NCI-H1048 (cell line): ENCODE data around the gene VSIG10L2.

ENCODE experiments used
- DNase-seq: peaks from one replicate; lab custom pipeline; 2025; lab: John Stamatoyannopoulos, UW

The VSIG10L2 gene

GRCh38 chr11:125929445-125930075 lies 16.3 kb upstream of the VSIG10L2 start:
- DNase-seq: no peak

- DNase-seq: no peak
Measured at GRCh38 chr11:125930076-125930450, 15.8 kb upstream of the VSIG10L2 start.

DNA sequence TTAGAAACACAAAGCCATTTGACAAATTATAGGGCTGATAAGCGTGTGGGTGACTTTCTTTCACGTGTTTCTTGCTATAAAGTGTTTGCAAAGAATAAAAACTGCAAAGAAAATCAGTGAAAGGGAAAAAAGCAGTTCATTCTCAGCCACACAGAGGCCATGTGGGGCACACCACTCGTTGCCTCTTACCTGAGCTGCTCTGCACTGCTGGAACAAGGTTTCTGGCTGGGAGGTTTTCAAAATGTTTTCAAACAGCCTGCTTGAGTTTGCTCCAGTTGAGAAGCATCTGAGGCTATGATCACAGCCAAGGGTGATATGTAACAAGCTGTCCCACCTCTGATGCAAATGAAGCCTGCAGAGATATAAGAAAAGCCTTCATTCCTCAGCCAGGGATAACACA lies 14.7 kb upstream of the VSIG10L2 start:
- no peak for DNase-seq

DNA sequence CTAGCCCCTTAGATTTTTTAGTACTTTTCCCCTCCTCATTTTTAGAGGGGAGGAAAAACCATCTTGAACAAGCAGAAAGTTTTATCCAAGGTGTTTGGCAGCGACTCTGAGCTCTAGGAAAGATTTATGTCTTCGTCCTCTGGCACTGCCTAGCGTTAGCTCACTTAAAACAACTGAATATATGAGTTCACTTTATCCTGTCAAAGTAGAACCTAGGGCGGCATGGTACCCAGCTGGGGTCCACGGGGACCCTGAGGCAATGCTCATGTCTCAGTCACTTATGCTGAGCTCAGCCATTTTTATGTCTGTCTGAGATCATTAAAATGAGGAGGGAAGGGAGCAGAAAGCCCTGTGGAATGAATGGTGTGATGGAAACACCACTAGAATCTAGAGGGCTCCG lies 14.2 kb upstream of the VSIG10L2 start:
- no peak for DNase-seq

DNA sequence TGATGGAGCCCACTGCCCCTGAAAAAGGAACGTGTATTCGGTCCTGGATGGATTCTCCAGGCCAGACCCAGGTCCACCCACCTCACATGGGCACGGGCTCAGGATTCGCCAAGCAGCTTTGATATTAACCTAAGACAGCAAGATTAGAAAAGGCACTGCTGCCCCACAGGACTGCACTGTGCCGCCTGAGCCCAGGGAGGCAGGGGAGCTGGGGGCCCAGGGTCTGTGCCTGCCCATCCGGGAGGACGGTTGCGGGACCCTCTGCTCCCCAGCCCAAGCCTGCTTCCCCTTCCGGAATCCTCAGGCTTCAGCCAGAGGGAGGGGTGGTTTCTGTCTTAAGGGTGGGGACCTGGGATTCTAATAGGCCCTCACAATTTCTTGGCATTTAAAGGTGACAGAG lies 13.5 kb upstream of the VSIG10L2 start:
- no peak for DNase-seq

DNA sequence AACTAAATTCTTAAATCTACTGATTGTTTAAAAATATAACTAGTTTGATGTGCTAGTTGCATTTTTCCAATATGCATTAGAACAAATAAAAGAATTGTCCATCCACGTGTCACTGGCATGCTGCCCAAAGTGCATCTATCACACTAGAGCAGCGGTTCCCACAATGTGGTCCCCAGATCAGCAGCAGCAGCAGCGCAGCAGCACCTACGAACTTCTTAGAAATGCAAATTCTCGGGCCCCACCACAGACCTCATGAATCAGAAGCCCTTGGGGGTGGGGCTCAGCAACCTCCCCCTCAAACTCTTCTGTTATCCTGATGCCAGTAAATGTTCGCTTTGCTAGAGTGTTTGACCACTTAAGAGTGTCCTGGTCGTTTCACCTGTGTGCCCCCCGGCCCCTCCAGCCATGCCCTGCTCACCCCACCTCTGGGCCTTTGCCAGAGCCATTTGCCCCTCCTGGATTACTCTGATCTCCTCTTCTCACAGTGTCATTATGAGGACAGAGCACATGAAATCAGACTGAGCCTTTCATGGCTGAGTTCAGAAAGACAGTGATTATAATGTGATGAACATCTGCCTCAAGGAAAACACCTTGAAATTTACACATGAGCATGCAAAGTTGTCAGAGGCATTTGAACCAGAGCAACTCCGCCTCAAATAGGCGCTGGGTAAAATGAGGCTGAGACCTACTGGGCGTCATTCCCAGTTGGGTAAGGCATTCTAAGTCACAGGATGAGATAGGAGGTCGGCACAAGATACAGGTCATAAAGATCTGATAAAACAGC lies 12.6 kb upstream of the VSIG10L2 start:
- no peak for DNase-seq

- no peak for DNase-seq
Measured at GRCh38 chr11:125934473-125934872, 11.4 kb upstream of the VSIG10L2 start.

DNA sequence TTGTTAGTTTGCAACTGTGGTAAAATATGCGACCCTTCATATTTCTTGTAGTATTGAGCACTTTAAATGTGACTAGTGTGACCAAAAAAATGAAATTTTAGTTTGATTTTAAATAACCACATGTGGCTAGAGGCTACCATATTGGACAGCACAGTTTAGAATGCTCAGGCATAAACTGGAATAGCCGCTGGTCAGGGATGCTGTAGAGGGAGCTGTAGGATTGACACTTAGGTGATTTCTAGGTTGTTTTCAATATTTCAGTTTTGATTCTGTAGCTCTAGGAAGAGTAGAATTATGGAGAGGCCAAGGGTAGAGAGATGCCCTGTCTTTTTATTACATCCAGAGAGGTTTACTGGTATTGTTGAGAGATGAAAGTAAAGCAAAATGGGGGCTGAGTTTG lies 10.8 kb upstream of the VSIG10L2 start:
- DNase-seq: no peak

- DNase-seq: no peak
Measured at GRCh38 chr11:125935618-125936199, 10.1 kb upstream of the VSIG10L2 start.

DNA sequence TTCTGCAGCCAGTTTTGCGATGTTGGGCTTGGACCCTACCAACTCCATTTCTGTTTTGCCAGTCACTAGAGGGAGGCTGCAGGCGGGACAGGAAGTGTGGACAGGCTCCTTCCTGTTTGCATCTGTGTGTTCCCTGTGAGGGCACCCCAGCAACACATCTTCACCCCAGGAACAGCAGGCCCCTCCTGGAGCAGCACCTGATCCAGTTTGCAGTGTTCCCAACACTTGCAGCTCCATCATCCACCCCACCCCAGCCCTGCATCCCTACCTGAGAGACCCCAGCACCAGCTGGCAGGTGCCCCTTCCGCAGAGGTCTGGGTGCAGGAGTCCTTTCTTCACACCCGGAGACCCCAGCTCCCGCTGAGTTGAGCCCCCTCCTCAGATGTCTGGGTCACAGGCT lies 7.4 kb upstream of the VSIG10L2 start:
- no peak for DNase-seq

GRCh38 chr11:125939081-125939521 lies 6.7 kb upstream of the VSIG10L2 start:
- DNase-seq: no peak

DNA sequence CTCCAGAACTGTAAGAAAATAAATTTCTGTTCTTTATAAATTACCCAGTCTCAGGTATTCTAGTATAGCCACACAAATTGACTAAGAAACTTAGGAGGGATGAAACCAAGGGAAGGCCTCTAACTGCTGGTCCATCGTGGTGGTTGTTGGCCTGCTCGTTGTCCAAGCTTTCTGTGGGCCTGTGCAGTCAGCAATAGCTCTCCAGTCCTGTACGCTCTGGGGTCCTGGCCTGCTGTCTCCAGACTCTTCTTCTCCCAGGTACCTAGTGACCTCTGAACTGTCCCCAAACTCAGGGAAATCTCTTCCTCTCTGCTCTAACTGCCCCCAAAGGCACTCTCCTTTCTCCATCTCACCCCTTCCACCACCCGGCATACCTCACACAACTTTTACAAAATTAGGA lies 5.7 kb upstream of the VSIG10L2 start:
- DNase-seq: no peak

GRCh38 chr11:125941267-125941618 lies 4.6 kb upstream of the VSIG10L2 start:
- DNase-seq: no peak

DNA sequence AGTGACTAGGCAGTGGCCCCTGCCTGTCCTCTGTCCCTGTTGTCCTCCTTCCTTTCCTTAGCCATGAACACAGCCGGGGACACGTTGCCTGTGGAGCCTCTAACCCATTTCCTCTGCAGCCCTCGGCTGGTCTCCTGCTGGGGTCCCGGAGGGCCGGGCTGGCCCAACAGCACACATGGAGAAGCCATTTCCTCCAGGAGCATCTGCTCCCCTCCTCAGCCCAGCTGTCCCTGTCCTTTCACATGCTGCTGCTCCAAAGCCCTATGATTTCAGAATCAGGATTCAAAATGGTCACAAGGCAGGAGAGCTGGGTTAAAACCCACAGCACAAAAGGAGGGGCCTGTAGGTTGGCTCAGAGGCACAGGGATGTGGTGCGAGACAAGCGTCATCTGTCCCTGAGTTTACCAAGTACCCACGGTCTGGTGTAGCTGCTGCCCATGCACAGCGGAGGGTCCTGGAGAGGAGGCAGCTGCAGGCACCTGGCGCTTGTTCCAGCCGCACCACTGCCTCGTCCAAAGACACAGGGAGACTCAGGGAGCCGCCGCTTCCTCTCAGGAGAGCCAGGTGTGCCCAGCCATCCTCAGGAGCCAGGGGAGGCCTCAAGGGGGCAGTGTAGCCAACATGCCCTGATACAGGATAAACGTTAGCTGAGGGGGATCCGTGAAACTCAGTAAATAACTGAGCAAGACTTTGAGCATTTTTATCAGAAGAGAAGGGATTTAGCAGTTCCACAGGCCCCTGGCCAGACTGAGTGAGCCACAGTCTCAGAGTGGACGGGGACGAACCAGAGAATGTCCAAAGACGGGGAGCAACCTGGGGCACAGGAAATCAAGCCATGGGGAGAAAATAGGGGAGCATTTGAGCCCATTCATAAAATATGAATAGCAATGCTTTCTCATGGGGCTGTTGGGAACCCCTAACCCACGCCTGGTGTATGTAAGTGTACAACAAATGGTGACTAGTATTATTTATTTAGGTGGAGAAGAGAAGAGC lies 3.9 kb upstream of the VSIG10L2 start:
- no peak for DNase-seq

- DNase-seq: no peak
Measured at GRCh38 chr11:125942771-125943428, 2.9 kb upstream of the VSIG10L2 start.

- no peak for DNase-seq
Measured at GRCh38 chr11:125943661-125944349, 2.0 kb upstream of the VSIG10L2 start.

DNA sequence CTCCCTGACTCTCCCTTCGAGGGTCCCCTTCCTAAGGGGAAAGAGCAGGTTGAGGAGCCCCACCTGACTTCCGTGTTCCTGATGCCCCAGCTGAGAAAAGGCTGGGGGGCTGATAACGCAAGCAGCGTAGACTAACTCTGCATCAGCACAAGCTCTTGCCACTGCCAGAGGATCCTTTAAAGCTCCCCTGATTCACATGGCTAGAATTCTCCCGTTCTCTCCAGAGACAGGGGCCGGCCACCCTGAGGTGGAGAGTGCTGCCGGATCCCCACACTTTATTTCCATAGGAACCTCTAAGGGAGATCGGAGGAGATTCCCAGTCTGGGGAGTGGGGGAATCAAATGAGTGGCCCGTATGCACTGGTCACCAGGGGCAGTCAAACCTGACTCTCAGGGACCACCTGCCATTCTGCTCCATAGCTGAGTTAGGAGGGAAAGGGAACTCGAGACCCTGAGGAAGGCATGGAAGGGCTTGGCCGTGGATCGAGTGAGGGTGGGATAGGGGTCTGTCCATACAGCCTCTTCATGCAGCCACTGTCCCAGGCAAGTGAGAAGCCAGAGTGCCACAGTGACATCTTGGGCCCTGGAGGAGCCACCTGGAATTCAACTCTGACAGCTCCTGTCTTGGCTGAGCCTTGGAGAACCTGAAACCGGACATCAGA lies 1.4 kb upstream of the VSIG10L2 start:
- DNase-seq: no peak

- no peak for DNase-seq
Measured at GRCh38 chr11:125945011-125945796, 640 bp upstream of the VSIG10L2 start.

DNA sequence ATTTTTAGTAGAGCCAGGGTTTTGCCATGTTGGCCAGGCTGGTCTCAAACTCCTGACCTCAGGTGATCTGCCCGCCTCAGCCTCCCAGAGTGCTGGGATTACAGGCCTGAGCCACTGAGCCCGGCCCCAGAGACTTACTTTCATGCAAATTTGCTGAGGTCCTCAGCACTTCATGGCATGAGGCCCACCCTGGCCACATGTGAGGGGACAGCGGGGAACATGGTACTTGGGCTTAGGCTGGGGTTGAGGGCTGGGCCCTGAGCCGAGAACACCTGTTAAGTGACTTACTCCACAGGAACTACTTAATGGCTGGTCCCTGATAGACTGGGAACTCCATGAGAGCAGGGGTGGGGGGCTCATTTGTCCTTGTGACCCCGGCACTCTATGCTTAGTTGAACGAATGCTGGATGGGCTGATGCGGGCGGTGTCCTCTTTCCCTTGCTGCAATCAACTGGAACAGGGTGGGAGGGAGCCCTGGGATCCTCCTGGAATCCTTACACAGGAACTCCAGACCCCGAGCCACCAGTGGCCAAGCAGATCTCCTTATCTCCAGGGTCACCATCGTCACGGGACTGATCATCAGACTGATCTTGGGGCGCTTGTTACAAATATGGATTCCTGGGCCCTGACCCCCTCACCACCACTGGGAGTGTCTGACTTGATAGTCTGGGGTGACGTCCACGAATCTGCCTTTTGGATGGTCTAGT lies 1.0 kb downstream of the VSIG10L2 start:
- DNase-seq: no peak
